ENCODE results near the gene PPP4R3B.
A peak's percentile ranks its signal among the peaks of the same experiment; 100 is the strongest.

PPP4R3B gene

DNA sequence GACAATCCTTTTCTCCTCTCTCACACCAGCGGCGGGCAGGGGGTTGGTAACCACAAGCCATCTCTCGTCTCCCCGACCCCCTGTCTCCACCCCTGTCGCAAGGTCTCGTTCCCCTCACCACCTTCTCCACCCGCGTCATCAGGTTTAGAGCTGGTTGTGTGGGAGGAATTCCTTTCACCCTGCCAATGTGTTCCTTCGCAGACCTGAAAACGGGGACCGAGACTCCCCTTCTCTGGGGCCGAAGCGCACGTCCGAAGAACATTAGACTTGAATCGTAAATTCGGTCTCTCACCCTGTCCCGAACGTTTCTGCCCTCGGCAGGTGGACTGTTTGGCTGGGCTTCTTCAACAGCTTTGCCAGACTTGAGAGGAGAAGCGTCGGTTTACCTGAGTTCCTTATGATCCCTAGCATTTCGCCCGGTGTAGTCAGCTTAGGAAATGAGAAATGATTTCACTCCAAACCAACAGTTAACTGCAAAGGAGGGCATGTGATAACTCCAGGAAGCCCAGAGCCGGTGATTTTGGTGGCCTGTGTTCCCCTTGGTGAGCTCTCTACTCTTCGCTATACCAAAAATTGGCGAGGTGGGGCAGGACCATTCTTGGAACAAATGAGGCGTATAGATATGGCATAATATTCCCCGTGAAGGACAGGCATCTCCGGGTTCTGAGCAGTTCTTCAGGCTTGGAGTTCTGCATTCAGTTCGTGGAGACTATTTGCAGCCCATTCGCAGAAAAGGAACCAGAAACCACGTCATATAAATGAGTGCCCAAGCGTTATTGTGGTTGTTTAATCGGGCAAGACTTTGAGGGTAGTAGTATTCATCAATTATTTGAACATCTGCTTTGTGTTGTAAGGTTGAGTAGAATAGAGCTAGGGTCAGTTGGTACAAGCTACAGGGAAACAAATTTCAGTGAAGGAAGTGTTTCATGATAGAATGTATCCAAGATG, 97.2 kb downstream of the PPP4R3B start:
- peak overlapping the region; percentile 81 for H3K4me3 ChIP-seq (ENCODE audit: low read depth, low read length)
- TF ChIP-seq, protein P1, sequence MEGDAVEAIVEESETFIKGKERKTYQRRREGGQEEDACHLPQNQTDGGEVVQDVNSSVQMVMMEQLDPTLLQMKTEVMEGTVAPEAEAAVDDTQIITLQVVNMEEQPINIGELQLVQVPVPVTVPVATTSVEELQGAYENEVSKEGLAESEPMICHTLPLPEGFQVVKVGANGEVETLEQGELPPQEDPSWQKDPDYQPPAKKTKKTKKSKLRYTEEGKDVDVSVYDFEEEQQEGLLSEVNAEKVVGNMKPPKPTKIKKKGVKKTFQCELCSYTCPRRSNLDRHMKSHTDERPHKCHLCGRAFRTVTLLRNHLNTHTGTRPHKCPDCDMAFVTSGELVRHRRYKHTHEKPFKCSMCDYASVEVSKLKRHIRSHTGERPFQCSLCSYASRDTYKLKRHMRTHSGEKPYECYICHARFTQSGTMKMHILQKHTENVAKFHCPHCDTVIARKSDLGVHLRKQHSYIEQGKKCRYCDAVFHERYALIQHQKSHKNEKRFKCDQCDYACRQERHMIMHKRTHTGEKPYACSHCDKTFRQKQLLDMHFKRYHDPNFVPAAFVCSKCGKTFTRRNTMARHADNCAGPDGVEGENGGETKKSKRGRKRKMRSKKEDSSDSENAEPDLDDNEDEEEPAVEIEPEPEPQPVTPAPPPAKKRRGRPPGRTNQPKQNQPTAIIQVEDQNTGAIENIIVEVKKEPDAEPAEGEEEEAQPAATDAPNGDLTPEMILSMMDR (IDR thresholded peaks at IDR 0.05; ENCODE audit: low read depth, low read length, missing control alignments): no peak
- DNase-seq (ENCODE audit: low read depth): no peak

DNA sequence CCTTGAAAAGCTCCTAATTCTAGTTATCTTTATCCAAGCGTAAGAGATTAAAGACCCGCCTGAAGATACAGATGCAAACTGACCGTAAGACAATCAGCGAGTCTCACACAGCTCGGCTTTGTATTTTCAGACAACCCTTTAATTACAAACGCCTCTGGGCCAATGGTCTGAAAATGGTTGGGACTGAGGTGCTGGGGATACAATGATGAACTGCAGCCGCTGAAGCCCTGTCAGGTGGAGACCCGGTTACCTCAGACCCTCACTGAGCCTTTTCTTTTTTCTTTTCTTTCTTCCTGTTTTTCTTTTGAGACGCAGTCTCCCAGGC, 98.6 kb downstream of the PPP4R3B start:
- TF ChIP-seq, protein P1 (IDR thresholded peaks at IDR 0.05; ENCODE audit: low read depth, low read length, missing control alignments): no peak
- DNase-seq (ENCODE audit: low read depth): no peak
- peak overlapping the region; percentile 81 for H3K4me3 ChIP-seq (ENCODE audit: low read depth, low read length)

DNA sequence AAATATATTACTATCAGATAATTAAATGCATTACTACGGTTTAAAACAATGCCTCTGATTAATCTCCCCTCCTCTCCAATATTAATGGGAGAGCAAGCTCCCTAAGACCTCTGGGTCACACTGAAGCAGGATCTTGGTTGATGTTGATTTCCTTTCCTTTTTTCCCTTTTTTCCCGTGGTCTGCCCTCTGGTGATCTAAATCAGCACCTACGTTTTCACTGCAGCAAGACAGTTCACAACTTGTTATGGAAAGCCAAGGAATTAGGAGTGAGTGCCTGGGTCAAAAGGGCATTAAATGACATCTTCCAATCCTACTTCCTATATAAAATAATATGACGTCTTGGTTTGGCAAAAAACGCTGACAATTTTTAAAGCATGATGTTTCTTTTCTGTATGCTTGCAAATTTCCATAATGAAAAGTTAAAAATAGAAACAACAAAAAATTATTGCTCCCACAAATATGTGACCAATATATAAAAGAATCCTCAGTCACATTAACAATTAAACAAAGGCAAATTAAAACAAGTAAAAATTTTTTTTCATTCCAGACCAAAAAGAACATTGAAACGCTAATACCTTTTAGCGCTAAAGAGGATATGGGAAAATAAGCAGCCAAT, 105.8 kb downstream of the PPP4R3B start:
- TF ChIP-seq, protein P1 (IDR thresholded peaks at IDR 0.05; ENCODE audit: low read depth, low read length, missing control alignments): peak; percentile 5
- no peak for DNase-seq (ENCODE audit: low read depth)
- H3K4me3 ChIP-seq (ENCODE audit: low read depth, low read length): no peak overlapping the region

DNA sequence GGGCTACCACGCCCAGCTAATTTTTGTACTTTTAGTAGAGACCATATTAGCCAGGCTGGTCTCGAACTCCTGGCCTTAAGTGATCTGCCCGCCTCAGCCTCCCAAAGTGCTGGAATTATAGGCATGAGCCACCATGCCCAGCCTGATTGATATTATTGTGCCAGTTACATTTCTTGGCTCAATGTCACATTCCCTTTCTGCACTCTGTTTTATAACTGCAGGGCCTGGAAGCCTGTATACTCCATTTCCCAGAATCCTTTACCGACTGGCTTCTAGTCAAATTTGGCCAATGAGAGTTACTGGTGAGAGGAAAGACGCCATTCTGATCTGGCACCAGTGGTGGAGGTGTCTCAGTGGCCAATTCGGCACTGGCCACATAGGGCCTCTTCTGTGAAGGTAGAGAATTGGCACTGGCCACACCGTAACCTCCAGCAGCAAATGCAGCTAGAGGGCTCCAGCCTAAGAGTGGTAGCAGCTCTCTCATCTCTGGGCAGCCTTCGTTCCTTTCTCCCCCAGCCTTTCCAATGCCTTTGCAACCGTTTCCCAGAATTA, 114.8 kb downstream of the PPP4R3B start:
- TF ChIP-seq, protein P1 (IDR thresholded peaks at IDR 0.05; ENCODE audit: low read depth, low read length, missing control alignments): no peak
- DNase-seq (ENCODE audit: low read depth): no peak
- no peak overlapping the region for H3K4me3 ChIP-seq (ENCODE audit: low read depth, low read length)

DNA sequence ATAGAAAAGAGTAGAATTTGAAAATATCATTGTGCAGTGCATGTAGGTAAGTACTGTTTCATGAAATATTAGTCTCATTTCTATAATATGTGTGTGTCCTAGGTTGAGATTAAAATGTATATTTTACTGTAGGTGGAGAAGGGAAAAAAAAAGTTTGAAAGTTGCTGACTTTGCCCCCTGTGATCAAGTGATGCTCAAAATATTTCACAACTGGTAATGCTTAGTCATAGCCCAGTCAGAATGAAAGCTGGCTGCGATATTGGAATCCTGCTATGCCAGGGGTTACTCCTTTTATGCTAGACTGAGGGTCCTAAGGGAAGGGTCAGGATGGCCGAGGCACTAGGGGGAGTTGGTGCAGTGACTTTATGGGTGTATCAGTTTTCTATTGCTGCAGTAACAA, 117.4 kb downstream of the PPP4R3B start:
- H3K4me3 ChIP-seq (ENCODE audit: low read depth, low read length): no peak overlapping the region
- TF ChIP-seq, protein P1 (IDR thresholded peaks at IDR 0.05; ENCODE audit: low read depth, low read length, missing control alignments): no peak
- DNase-seq (ENCODE audit: low read depth): no peak

DNA sequence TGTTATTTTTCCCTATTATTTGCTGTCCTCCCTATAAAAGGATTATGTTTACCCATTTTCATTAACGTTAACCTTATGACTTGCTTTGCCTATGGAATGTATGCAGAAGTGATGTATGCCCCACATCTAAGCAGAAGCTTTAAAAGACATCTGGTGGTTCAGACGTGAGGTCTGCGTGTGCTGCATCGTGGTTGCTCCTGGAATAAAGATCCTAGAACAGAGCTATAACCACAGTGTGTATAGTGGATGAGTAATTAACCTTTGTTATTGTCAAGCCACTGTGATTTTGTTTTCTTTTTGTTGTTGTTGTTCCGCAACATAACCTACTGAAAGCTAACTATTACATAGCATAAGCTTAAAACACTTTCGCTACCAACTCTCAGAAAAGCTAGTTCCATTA, 118.8 kb downstream of the PPP4R3B start:
- no peak overlapping the region for H3K4me3 ChIP-seq (ENCODE audit: low read depth, low read length)

More for the DNA sequence above, 118.8 kb downstream of the PPP4R3B start:
- TF ChIP-seq, protein P1 (IDR thresholded peaks at IDR 0.05; ENCODE audit: low read depth, low read length, missing control alignments): no peak
- DNase-seq (ENCODE audit: low read depth): no peak
